ENCODE data around the gene TNFRSF4. TPM values are rescaled to one million over a fixed set of nuclear protein-coding genes. Genes with fewer than 3 reads are reported as not detected.

TNFRSF4 gene
- total and polyA plus RNA-seq, 9 of the 15 experiments (the other 6 are each of a cell fraction or from before 2014, with no cell fraction given), result 0.07 to 0.44 (median 0.19) TPM; not detected in 5

DNA sequence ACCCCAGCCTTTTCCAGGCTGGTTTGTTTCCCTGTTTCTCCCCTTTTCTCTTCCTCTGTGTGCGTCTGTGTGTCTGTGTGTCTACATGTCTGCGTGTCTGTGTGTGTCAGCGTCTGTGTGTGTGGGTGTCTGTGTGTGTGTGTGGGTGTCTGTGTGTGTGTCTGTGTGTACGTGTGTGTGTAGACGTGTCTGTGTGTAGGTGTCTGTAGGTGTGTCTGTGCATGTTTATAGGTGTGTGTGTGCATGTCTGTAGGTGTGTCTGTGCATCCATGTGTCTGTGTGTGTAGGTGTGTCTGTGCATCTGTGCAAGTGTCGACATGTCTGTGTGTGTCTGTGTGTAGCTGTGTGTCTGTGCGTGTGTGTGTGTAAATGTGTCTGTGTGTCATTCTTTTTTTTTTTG is 37.0 kb downstream of the TNFRSF4 start (continued):
- TF ChIP-seq, protein P1, sequence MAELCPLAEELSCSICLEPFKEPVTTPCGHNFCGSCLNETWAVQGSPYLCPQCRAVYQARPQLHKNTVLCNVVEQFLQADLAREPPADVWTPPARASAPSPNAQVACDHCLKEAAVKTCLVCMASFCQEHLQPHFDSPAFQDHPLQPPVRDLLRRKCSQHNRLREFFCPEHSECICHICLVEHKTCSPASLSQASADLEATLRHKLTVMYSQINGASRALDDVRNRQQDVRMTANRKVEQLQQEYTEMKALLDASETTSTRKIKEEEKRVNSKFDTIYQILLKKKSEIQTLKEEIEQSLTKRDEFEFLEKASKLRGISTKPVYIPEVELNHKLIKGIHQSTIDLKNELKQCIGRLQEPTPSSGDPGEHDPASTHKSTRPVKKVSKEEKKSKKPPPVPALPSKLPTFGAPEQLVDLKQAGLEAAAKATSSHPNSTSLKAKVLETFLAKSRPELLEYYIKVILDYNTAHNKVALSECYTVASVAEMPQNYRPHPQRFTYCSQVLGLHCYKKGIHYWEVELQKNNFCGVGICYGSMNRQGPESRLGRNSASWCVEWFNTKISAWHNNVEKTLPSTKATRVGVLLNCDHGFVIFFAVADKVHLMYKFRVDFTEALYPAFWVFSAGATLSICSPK (IDR thresholded peaks at IDR 0.05; ENCODE audit: borderline replicate concordance), result no peak
- 0 out of 2 replicates have a peak, but pooled peaks have one; percentile 13 for TF ChIP-seq MCM3 (IDR thresholded peaks at IDR 0.05)
- TF ChIP-seq ZBTB17 (CRISPR knock-in tag; IDR thresholded peaks at IDR 0.05), result no peak
- TF ChIP-seq GATAD2B (IDR thresholded peaks at IDR 0.05; ENCODE audit: borderline replicate concordance), result no peak
- TF ChIP-seq, protein P2, sequence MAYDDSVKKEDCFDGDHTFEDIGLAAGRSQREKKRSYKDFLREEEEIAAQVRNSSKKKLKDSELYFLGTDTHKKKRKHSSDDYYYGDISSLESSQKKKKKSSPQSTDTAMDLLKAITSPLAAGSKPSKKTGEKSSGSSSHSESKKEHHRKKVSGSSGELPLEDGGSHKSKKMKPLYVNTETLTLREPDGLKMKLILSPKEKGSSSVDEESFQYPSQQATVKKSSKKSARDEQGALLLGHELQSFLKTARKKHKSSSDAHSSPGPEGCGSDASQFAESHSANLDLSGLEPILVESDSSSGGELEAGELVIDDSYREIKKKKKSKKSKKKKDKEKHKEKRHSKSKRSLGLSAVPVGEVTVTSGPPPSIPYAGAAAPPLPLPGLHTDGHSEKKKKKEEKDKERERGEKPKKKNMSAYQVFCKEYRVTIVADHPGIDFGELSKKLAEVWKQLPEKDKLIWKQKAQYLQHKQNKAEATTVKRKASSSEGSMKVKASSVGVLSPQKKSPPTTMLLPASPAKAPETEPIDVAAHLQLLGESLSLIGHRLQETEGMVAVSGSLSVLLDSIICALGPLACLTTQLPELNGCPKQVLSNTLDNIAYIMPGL (CRISPR knock-in tag; IDR thresholded peaks at IDR 0.05), result no peak
- no peak for TF ChIP-seq YBX1 (IDR thresholded peaks at IDR 0.05)
- no peak for TF ChIP-seq KLF16 (IDR thresholded peaks at IDR 0.05)
- no peak for TF ChIP-seq ZNF316 (IDR thresholded peaks at IDR 0.05)
- TF ChIP-seq, protein P3, sequence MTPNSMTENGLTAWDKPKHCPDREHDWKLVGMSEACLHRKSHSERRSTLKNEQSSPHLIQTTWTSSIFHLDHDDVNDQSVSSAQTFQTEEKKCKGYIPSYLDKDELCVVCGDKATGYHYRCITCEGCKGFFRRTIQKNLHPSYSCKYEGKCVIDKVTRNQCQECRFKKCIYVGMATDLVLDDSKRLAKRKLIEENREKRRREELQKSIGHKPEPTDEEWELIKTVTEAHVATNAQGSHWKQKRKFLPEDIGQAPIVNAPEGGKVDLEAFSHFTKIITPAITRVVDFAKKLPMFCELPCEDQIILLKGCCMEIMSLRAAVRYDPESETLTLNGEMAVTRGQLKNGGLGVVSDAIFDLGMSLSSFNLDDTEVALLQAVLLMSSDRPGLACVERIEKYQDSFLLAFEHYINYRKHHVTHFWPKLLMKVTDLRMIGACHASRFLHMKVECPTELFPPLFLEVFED (CRISPR knock-in tag; conservative IDR thresholded peaks at IDR 0.05), result 0 out of 2 replicates have a peak, but pooled peaks have one; percentile 37
- no peak for TF ChIP-seq DPF2 (IDR thresholded peaks at IDR 0.05)
- TF ChIP-seq, protein P4, sequence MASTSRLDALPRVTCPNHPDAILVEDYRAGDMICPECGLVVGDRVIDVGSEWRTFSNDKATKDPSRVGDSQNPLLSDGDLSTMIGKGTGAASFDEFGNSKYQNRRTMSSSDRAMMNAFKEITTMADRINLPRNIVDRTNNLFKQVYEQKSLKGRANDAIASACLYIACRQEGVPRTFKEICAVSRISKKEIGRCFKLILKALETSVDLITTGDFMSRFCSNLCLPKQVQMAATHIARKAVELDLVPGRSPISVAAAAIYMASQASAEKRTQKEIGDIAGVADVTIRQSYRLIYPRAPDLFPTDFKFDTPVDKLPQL (IDR thresholded peaks at IDR 0.05; ENCODE audit: extremely low read depth, insufficient read length), result no peak
- TF ChIP-seq PPARD (CRISPR knock-in tag; IDR thresholded peaks at IDR 0.05), result no peak
- no peak for TF ChIP-seq HOXB6 (CRISPR knock-in tag; IDR thresholded peaks at IDR 0.05; ENCODE audit: borderline replicate concordance)
- TF ChIP-seq ZEB2 (IDR thresholded peaks at IDR 0.05), result no peak
- TF ChIP-seq CC2D1A (IDR thresholded peaks at IDR 0.05), result no peak
- no peak for TF ChIP-seq DACH1 (IDR thresholded peaks at IDR 0.05; ENCODE audit: partially characterized antibody)
- TF ChIP-seq ARHGAP35 (IDR thresholded peaks at IDR 0.05; ENCODE audit: partially characterized antibody), result peak; percentile 33
- TF ChIP-seq ELF4 (CRISPR knock-in tag; IDR thresholded peaks at IDR 0.05), result peak; percentile 47; the same call in 1 of the 2 replicates
- no peak for TF ChIP-seq STAG1 (CRISPR knock-in tag; IDR thresholded peaks at IDR 0.05; ENCODE audit: borderline replicate concordance)
- TF ChIP-seq KLF1 (tag; IDR thresholded peaks at IDR 0.05), result no peak
- TF ChIP-seq FOXA3 (CRISPR knock-in tag; conservative IDR thresholded peaks at IDR 0.05 in 1 of 2, IDR thresholded peaks at IDR 0.05 in 1 of 2), result no peak
- TF ChIP-seq, protein P5, sequence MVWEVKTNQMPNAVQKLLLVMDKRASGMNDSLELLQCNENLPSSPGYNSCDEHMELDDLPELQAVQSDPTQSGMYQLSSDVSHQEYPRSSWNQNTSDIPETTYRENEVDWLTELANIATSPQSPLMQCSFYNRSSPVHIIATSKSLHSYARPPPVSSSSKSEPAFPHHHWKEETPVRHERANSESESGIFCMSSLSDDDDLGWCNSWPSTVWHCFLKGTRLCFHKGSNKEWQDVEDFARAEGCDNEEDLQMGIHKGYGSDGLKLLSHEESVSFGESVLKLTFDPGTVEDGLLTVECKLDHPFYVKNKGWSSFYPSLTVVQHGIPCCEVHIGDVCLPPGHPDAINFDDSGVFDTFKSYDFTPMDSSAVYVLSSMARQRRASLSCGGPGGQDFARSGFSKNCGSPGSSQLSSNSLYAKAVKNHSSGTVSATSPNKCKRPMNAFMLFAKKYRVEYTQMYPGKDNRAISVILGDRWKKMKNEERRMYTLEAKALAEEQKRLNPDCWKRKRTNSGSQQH (CRISPR knock-in tag; IDR thresholded peaks at IDR 0.05), result no peak; the same call in 1 of the 2 replicates
- TF ChIP-seq NR3C1 (CRISPR knock-in tag; IDR thresholded peaks at IDR 0.05), result no peak
- no peak for TF ChIP-seq CBX2 (IDR thresholded peaks at IDR 0.05; ENCODE audit: insufficient read depth, low read length, poor library complexity, severe bottlenecking)

All from K562 (cell line).